MCF 10A (cell line): ENCODE data around the gene BMI1. TPM values are rescaled to one million over a fixed set of nuclear protein-coding genes. Genes with fewer than 3 reads are reported as not detected.

Experiments used
- BruUV-seq: library from RNA; stranded (reverse); fragments of 400-500 nt; replicated peaks from 2 replicates; lab custom pipeline; 2021; lab: Mats Ljungman, UMichigan
- CTCF ChIA-PET: fragments of 300-600 bp; sonication (Branson Sonifier 250); formaldehyde crosslinking; extraction: SDS; loops from one replicate; lab custom pipeline; 2021; ENCODE audit warnings: antibody characterized with exemption, inconsistent platforms; lab: Yijun Ruan, JAX
- POLR2A ChIA-PET: fragments of 300-600, 350-650 bp; sonication (Branson Sonifier 250); formaldehyde crosslinking; extraction: SDS; loops from one replicate; lab custom pipeline; 2020; ENCODE audit warnings: antibody characterized with exemption, inconsistent platforms; lab: Yijun Ruan, JAX
- DNase-seq: peaks from one replicate; pipeline ENCODE4 v3.0.0-alpha.2; 2018; ENCODE audit not compliant: unreplicated experiment
- H3K27ac Mint-ChIP-seq: one replicate; pipeline ENCODE4 v1.8.0; 2022; ENCODE audit warnings: mild to moderate bottlenecking, low read depth, mixed read lengths; ENCODE audit not compliant: unreplicated experiment
- H3K27me3 Mint-ChIP-seq: one replicate; pipeline ENCODE4 v1.8.0; 2022; ENCODE audit warnings: mixed read lengths; ENCODE audit not compliant: insufficient read depth, unreplicated experiment
- H3K36me3 Mint-ChIP-seq: one replicate; pipeline ENCODE4 v1.8.0; 2022; ENCODE audit warnings: mild to moderate bottlenecking, moderate library complexity, mixed read lengths; ENCODE audit not compliant: insufficient read depth, unreplicated experiment
- H3K4me1 Mint-ChIP-seq: one replicate; pipeline ENCODE4 v1.8.0; 2022; ENCODE audit warnings: mixed read lengths; ENCODE audit not compliant: insufficient read depth, unreplicated experiment
- H3K4me3 Mint-ChIP-seq: one replicate; pipeline ENCODE4 v1.8.0; 2022; ENCODE audit warnings: mild to moderate bottlenecking, moderate library complexity, mixed read lengths; ENCODE audit not compliant: unreplicated experiment
- H3K9me3 Mint-ChIP-seq: one replicate; pipeline ENCODE4 v1.8.0; 2022; ENCODE audit warnings: mixed read lengths; ENCODE audit not compliant: unreplicated experiment
- intact Hi-C: fragments of 100-400 bp; cut with micrococcal nuclease; formaldehyde crosslinking; loops from 2 replicates; pipeline ENCODE4 v1.14.1; 2022
- total RNA-seq: library from RNA; stranded (reverse); gene quantifications from 2 replicates; pipeline ENCODE4 v1.2.3, GENCODE V29; 2022
- TF ChIP-seq, protein P1 (sequence below): fragments of 200-600 bp; IDR thresholded peaks from one replicate; pipeline ENCODE4 v1.8.0; 2022; ENCODE audit warnings: antibody characterized with exemption, mild to moderate bottlenecking; ENCODE audit not compliant: unreplicated experiment

The BMI1 gene
- total RNA-seq, 1 experiment from 2014 or later = 78.0 TPM

DNA sequence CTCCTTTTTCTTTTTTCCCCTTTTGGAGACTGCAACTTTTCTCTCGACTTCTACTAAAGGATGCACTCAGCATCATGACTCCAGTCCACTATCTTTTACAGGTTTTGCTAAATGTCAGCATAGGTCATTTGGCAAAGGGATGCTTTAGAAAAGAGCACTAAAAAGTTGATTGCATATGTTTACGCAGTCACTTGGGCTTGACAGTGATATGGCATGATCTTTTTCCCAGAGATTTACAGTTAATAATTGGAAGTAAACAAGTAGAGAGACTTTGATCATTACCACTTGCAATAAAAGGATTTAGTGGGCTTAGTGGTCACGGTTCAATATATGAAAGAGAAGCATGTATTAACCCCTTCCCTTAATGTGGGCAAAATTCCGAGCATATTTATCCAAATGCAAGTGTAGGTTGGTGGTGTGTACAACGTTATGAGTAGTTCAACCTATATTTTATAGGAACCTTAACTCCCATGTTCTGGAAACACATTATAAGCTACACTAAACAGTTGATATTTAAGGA, 1.8 kb downstream of the BMI1 start:
- ChIA-PET CTCF (interaction anchor here (0.6 to 0.8 kb wide), 4 partner anchors 17 to 657 kb away, joined by 3 to 4 read pairs (median 4); no protein-coding TSS in a partner anchor), POLR2A (interaction anchor here (0.6 to 7.3 kb wide), 14 partner anchors 8 to 827 kb away, joined by 3 to 47 read pairs (median 4); partner anchors contain the start of genes DNAJC1 and SKIDA1)
- DNase-seq = no peak
- BruUV-seq = TSS peak; percentile 7
- Mint-ChIP-seq H3K27ac (peak overlapping the region; percentile 84), H3K36me3 (peaks cover 19% of the 10 kb centered on the region), H3K9me3 (no peaks in the 10 kb centered on the region), H3K4me1 (peaks cover 40% of the 10 kb centered on the region), H3K4me3 (peak overlapping the region; percentile 82), H3K27me3 (peaks cover 11% of the 10 kb centered on the region)
- TF ChIP-seq, protein P1, sequence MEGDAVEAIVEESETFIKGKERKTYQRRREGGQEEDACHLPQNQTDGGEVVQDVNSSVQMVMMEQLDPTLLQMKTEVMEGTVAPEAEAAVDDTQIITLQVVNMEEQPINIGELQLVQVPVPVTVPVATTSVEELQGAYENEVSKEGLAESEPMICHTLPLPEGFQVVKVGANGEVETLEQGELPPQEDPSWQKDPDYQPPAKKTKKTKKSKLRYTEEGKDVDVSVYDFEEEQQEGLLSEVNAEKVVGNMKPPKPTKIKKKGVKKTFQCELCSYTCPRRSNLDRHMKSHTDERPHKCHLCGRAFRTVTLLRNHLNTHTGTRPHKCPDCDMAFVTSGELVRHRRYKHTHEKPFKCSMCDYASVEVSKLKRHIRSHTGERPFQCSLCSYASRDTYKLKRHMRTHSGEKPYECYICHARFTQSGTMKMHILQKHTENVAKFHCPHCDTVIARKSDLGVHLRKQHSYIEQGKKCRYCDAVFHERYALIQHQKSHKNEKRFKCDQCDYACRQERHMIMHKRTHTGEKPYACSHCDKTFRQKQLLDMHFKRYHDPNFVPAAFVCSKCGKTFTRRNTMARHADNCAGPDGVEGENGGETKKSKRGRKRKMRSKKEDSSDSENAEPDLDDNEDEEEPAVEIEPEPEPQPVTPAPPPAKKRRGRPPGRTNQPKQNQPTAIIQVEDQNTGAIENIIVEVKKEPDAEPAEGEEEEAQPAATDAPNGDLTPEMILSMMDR = no peak
- intact Hi-C loops = loop anchor here (10.0 kb wide), 2 partner anchors 262 to 392 kb away; partner anchors contain the start of gene PIP4K2A

GRCh38 chr10:22323538-22324305, 2.8 kb downstream of the BMI1 start:
- no peak overlapping the region for H3K27ac Mint-ChIP-seq
- BruUV-seq = no TSS peak
- no peaks in the 10 kb centered on the region for H3K9me3 Mint-ChIP-seq
- no peak for DNase-seq
- TF ChIP-seq, protein P1 = no peak
- H3K4me3 Mint-ChIP-seq = no peak overlapping the region
- H3K4me1 Mint-ChIP-seq = peaks cover 35% of the 10 kb centered on the region
- intact Hi-C loops = loop anchor here (10.0 kb wide), 2 partner anchors 261 to 391 kb away; partner anchors contain the start of gene PIP4K2A
- peaks cover 11% of the 10 kb centered on the region for H3K27me3 Mint-ChIP-seq
- H3K36me3 Mint-ChIP-seq = peaks cover 25% of the 10 kb centered on the region
- ChIA-PET CTCF (interaction anchor here (0.7 to 0.9 kb wide), 3 partner anchors 11 to 666 kb away, joined by 3 to 4 read pairs (median 3); no protein-coding TSS in a partner anchor), POLR2A (interaction anchor here (0.5 to 7.3 kb wide), 8 partner anchors 10 to 828 kb away, joined by 3 to 47 read pairs (median 4); partner anchors contain the start of gene DNAJC1)

DNA sequence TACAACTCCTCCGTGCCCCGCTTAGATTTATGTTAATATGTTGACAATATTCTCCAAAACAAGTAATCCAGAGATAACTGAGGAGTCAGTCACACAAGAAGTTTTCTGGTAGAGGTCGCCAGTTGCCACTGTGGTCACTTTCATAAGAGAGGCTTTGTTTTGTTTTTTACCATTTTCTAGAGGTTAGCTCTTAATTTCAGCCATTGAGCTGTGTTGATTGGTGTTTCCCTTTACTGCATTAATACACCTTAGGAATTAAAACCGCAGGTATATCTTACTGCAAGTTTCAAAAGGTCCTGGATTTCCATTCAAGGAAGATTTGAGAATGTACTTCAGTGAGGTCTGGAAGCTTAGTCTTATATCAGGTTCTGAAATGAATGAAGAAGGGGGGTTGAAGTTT, 3.5 kb downstream of the BMI1 start:
- peaks cover 28% of the 10 kb centered on the region for H3K36me3 Mint-ChIP-seq
- CTCF ChIA-PET = interaction anchor here (0.5 to 0.9 kb wide), 3 partner anchors 11 to 665 kb away, joined by 3 to 4 read pairs (median 3); no protein-coding TSS in a partner anchor
- POLR2A ChIA-PET = interaction anchor here (1.0 to 7.3 kb wide), 3 partner anchors 10 to 322 kb away, joined by 3 to 47 read pairs (median 32); partner anchors contain the start of gene DNAJC1
- intact Hi-C loops = loop anchor here (10.0 kb wide), 2 partner anchors 260 to 390 kb away; partner anchors contain the start of gene PIP4K2A
- no peaks in the 10 kb centered on the region for H3K9me3 Mint-ChIP-seq
- no peak overlapping the region for H3K27ac Mint-ChIP-seq
- TF ChIP-seq, protein P1 = no peak
- no peak for DNase-seq
- no TSS peak for BruUV-seq
- peaks cover 35% of the 10 kb centered on the region for H3K4me1 Mint-ChIP-seq
- H3K4me3 Mint-ChIP-seq = peak overlapping the region; percentile 80
- H3K27me3 Mint-ChIP-seq = peaks cover 11% of the 10 kb centered on the region
